Spinal cord (tissue), 10 donors: ENCODE measurements around the gene SLC7A5. TPM values are rescaled to one million over a fixed set of nuclear protein-coding genes. Genes with fewer than 3 reads are reported as not detected.
"Not testable (repeated sequence)": the region's sequence is repeated elsewhere in the genome, so short reads cannot be mapped to it uniquely, and the experiment has no call there.

ENCODE experiments used
- DNase-seq, 6 donors: peaks; one replicate each; pipeline versions ENCODE4 v3.0.0 to v3.0.0-alpha.2; 2013 to 2015; ENCODE audit warnings: low spot score in 6 of 6, low read depth in 4 of 6
- H3K27ac ChIP-seq: one replicate; pipeline ENCODE4 v1.5.1; 2013; ENCODE audit warnings: low read depth, low read length, control low read depth
- H3K27me3 ChIP-seq: one replicate; pipeline ENCODE4 v1.6.1; 2013; ENCODE audit warnings: low read length; ENCODE audit not compliant: control insufficient read depth, insufficient read depth
- H3K36me3 ChIP-seq: one replicate; pipeline ENCODE4 v1.6.1; 2013; ENCODE audit warnings: low read length; ENCODE audit not compliant: control insufficient read depth, insufficient read depth
- H3K4me1 ChIP-seq: one replicate; pipeline ENCODE4 v1.6.1; 2013; ENCODE audit warnings: low read length; ENCODE audit not compliant: control insufficient read depth, insufficient read depth
- H3K4me3 ChIP-seq: one replicate; pipeline ENCODE4 v1.5.1; 2013; ENCODE audit warnings: low read depth, low read length, control low read depth
- H3K9me3 ChIP-seq: one replicate; pipeline ENCODE4 v1.6.1; 2013; ENCODE audit warnings: low read length; ENCODE audit not compliant: control insufficient read depth, insufficient read depth
- WGBS: methylation state at CpG from one replicate; pipeline ENCODE4 v1.1.5; 2013; ENCODE audit warnings: missing lambda C conversion rate; ENCODE audit not compliant: insufficient coverage; 5-methylcytosine and 5-hydroxymethylcytosine counted together
- polyA plus RNA-seq, 2 donors: library from polyadenylated mRNA; unstranded; fragments of 120-200 nt; gene quantifications; one replicate each; pipeline ENCODE4 v1.2.1, GENCODE V29; 2013; ENCODE audit not compliant: insufficient read length in 2 of 2
- total RNA-seq, 2 donors: library from RNA; depleted of rRNA in 1 of 2; stranded (reverse); fragments of 120-200 nt in 1 of 2; fragments of >200 nt in 1 of 2; gene quantifications; one replicate each; pipeline versions ENCODE4 v1.2.3 to v1.2.4, GENCODE V29; 2013 to 2014
- donor health status: healthy.

SLC7A5 gene
- total and polyA plus RNA-seq, 4 donors, result 16.6 to 112 (median 65.4) TPM

- Histone ChIP-seq H3K27me3 (no peaks in the 10 kb centered on the region), H3K9me3 (no peaks in the 10 kb centered on the region), H3K36me3 (peaks cover 42% of the 10 kb centered on the region), H3K4me3 (no peak overlapping the region), H3K27ac (no peak overlapping the region), H3K4me1 (no peaks in the 10 kb centered on the region)
- DNase-seq, result no peak
- WGBS, result 74% methylated on average over 14 of the region's 16 CpGs
Observed at GRCh38 chr16:87828907-87829621, 40.2 kb downstream of the SLC7A5 start.

DNA sequence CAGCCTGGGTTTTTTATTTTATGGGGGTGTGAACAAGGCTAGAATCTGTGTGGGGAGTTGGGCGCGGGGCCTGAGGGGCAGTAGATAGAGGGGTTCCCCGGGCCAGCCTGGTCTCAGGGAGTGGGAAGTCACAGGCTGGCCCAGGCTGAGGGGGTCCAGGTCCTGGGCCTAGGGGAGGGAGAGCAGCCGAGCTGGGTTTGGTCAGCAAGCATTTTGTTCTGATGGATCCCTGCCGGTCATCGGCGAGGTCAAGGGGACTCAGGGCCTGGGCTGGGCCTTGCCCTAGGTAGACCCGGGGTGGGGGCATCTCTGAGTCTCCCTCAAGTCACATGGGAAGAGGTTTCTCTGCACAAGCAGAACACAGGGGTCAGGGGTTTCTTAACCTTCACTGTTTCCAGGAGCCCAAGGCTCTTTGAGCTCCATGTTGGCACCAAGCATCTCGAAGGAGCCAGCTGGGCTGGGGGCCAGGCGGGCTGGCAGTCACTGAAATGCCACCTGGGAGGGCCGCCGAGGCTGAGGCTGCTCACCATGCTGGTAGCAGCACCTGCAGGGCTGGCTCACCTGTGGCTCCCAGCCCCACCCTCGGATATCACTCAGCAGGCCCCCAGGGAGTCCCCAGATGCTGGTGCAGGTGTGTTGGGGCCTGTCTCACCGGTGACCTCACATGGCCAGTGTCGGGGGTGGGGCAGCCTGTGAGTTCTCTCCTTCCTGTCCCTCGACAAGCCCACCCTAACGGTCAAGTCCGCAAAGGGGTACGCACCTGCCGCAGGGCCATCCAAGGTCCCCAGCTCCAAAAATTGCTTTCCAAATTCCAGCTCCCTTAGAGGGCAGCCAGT is 41.0 kb downstream of the SLC7A5 start:
- H3K4me3 ChIP-seq, result no peak overlapping the region
- 77% methylated on average over 15 of the region's 20 CpGs for WGBS
- H3K27ac ChIP-seq, result no peak overlapping the region
- no peaks in the 10 kb centered on the region for H3K9me3 ChIP-seq
- peaks cover 35% of the 10 kb centered on the region for H3K36me3 ChIP-seq
- no peak for DNase-seq
- no peaks in the 10 kb centered on the region for H3K27me3 ChIP-seq
- peaks cover 4% of the 10 kb centered on the region for H3K4me1 ChIP-seq

GRCh38 chr16:87827588-87827915 is 41.8 kb downstream of the SLC7A5 start:
- Histone ChIP-seq H3K4me1 (peaks cover 11% of the 10 kb centered on the region), H3K36me3 (peaks cover 27% of the 10 kb centered on the region)
- not testable (repeated sequence) for H3K9me3 ChIP-seq, DNase-seq, H3K27ac ChIP-seq, H3K4me3 ChIP-seq, H3K27me3 ChIP-seq
- WGBS, result 93% methylated on average over 7 of the region's 7 CpGs

DNA sequence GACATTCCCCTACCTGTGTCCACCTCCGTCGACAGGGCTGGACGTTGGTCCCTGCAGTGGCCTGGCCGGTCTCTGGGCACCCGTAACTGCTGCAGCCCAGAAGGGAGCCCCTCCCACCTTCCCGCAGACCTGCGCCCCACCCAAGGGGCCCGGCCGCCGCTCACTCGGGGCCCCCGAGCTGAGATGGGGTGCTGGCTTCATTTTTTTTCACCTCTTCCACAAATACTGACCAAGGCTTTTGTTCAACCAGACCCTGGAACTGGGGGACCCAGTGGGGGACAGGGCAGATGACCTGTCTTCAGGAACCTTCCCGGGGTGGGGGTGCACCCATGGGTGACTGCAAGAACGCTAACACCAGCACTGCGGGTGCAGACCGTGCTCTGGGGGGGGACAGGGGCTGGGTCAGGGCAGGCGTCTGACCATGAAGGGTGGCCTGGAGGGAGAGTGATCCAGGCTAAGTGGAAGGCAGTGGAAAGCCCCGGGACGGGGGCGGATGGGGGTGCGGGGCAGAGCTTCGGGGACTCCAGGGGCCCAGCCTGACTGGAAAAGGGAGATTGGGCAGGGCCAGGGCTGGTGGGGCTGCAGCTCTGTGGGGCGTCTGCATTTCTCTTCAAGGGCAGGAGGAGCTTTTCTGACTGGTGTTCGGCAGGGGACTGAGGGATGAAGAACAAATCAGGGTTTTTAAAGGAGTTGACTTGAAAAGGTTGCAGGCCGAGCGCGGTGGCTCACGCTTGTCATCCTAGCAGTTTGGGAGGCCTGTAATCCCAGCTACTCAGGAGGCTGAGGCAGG is 42.3 kb downstream of the SLC7A5 start:
- DNase-seq, result no peak
- H3K27me3 ChIP-seq, result no peaks in the 10 kb centered on the region
- no peak overlapping the region for H3K4me3 ChIP-seq
- WGBS, result 83% methylated on average over 23 of the region's 28 CpGs
- H3K4me1 ChIP-seq, result peaks cover 17% of the 10 kb centered on the region
- no peak overlapping the region for H3K27ac ChIP-seq
- peaks cover 22% of the 10 kb centered on the region for H3K36me3 ChIP-seq
- H3K9me3 ChIP-seq, result no peaks in the 10 kb centered on the region

GRCh38 chr16:87826407-87826797 is 42.9 kb downstream of the SLC7A5 start:
- H3K27ac ChIP-seq, H3K9me3 ChIP-seq, H3K27me3 ChIP-seq, DNase-seq, H3K4me3 ChIP-seq: not testable (repeated sequence)
- 73% methylated on average over 4 of the region's 4 CpGs for WGBS
- H3K4me1 ChIP-seq, result peaks cover 23% of the 10 kb centered on the region
- peaks cover 16% of the 10 kb centered on the region for H3K36me3 ChIP-seq

GRCh38 chr16:87825842-87826120 is 43.5 kb downstream of the SLC7A5 start:
- not testable (repeated sequence) for H3K27ac ChIP-seq, DNase-seq, H3K36me3 ChIP-seq, H3K9me3 ChIP-seq, H3K4me3 ChIP-seq, H3K27me3 ChIP-seq
- peaks cover 25% of the 10 kb centered on the region for H3K4me1 ChIP-seq
- WGBS, result 53% methylated on average over 3 of the region's 5 CpGs

GRCh38 chr16:87824991-87825841 is 44.1 kb downstream of the SLC7A5 start:
- Histone ChIP-seq H3K4me1 (peaks cover 25% of the 10 kb centered on the region), H3K36me3 (peaks cover 4% of the 10 kb centered on the region), H3K27ac (no peak overlapping the region), H3K9me3 (no peaks in the 10 kb centered on the region), H3K27me3 (no peaks in the 10 kb centered on the region), H3K4me3 (no peak overlapping the region)
- WGBS, result 66% methylated on average over 22 of the region's 29 CpGs
- DNase-seq, result no peak

DNA sequence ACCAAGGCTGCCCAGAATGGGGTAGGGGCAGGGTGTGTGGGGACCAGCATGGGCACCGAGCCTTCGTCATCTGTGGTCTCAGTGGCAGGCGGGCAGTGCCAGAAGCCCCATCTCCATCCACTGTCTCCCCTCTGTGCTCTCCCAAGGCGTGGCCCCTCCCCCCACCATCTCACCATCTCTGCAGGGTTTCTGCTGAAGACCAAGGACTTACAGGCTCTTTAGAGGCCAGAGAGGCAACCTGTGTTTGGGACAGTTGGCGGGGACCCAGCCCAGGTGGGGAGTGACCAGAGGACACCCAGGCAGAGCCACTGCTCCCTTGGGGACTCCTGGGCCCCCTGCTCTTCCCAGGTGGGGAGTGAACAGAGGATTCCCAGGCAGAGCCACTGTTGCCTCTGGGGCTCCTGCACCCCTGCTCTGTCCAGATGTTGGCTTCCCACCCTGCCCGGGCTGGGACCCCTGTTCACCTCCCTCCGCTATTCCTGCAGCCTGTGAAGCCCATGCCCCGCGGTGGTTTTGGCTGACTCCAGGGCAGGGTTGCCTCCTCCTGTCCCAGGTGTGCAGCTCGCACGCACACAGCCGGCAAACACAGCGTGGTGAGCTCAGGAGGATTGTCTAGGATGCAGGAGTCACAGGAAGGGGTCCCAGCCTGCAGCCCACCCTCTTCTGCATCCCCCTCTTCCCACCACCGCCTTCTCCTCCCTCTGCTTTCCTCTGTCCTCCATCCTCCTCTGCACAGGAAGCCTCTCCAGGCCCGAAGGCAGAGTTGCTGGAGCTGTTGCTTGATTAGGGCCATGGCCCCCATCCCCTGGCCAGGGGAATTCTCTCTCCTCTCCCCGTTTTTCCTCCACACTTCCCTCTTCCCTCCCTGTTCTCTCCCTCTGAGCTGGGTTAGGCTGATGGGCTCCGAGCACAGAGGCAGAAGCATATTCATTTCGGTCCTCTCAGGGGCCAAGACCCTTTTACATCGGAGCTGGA is 45.0 kb downstream of the SLC7A5 start:
- Histone ChIP-seq H3K4me1 (peaks cover 33% of the 10 kb centered on the region), H3K27ac (no peak overlapping the region)
- 75% methylated on average over 17 of the region's 19 CpGs for WGBS

More for the DNA sequence above, 45.0 kb downstream of the SLC7A5 start:
- no peak for DNase-seq
- Histone ChIP-seq H3K27me3 (no peaks in the 10 kb centered on the region), H3K9me3 (no peaks in the 10 kb centered on the region), H3K4me3 (no peak overlapping the region), H3K36me3 (no peaks in the 10 kb centered on the region)
